Measurements from ENCODE around the gene WNT3A.

DNA sequence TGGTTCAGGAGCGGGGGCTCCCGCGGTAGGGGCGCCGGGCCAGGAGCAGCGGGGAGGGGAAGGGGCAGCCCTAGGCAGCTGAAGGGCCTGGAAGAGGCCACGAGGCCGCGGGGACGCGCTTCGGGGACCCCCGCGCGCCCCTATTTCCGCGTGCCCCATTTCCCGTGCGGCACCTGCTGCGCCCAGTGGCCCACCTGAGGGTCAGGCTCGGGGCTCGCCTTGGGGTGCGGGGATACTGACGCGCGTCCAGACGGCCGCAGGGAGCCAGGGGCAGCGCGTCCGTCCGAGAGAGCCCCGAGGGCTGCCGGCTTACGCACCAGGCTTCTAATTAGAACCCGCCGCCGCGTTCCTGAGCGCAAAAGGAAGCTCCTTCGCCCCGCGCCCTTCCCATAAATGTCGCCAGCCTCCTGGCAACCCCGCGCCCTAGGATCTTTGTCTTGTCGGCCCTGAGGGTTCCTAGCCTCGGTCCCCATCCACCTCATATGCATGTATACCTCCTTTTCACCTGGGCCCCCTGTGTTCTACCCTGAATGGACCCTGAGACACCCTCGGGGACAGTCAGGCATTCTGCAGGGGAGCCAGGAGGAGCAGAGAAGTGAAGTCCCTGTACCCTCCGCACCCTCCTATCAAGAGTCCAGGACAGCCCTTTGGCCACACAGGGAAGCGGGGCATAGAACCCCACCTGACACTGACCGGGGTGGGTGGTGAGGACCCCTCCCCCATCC lies 1.8 kb downstream of the WNT3A start:
- TF ChIP-seq, protein P1, sequence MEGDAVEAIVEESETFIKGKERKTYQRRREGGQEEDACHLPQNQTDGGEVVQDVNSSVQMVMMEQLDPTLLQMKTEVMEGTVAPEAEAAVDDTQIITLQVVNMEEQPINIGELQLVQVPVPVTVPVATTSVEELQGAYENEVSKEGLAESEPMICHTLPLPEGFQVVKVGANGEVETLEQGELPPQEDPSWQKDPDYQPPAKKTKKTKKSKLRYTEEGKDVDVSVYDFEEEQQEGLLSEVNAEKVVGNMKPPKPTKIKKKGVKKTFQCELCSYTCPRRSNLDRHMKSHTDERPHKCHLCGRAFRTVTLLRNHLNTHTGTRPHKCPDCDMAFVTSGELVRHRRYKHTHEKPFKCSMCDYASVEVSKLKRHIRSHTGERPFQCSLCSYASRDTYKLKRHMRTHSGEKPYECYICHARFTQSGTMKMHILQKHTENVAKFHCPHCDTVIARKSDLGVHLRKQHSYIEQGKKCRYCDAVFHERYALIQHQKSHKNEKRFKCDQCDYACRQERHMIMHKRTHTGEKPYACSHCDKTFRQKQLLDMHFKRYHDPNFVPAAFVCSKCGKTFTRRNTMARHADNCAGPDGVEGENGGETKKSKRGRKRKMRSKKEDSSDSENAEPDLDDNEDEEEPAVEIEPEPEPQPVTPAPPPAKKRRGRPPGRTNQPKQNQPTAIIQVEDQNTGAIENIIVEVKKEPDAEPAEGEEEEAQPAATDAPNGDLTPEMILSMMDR (IDR thresholded peaks at IDR 0.05; ENCODE audit: low read depth, low read length), result no peak
- no peak for TF ChIP-seq POLR2A (IDR thresholded peaks at IDR 0.05; ENCODE audit: extremely low read depth, insufficient read length)

All from NB4 (cell line).